ENCODE data around the gene HNMT. TPM values are rescaled to one million over a fixed set of nuclear protein-coding genes. Genes with fewer than 3 reads are reported as not detected.
A peak's percentile ranks its signal among the peaks of the same experiment; 100 is the strongest.

HNMT gene
- total RNA-seq, 1 experiment from 2014 or later = 3.1 TPM

- TF ChIP-seq STAT6 (CRISPR knock-in tag; conservative IDR thresholded peaks at IDR 0.05; ENCODE audit: low read depth) (no peak), ARID4B (CRISPR knock-in tag; IDR thresholded peaks at IDR 0.05; ENCODE audit: borderline replicate concordance) (no peak), ZNF425 (CRISPR knock-in tag; conservative IDR thresholded peaks at IDR 0.05) (no peak)
Measured at GRCh38 chr2:137942037-137942832, 22.0 kb upstream of the HNMT start (continued).

- ChIA-PET POLR2A (no interaction called here), CTCF (interaction anchor here (1.6 kb wide), 1 partner anchor 54 kb away, joined by 7 read pairs; no protein-coding TSS in a partner anchor)
- Mint-ChIP-seq H3K27ac (no peak overlapping the region), H3K9me3 (no peaks in the 10 kb centered on the region), H3K27me3 (ENCODE audit: low read depth) (peaks cover 23% of the 10 kb centered on the region), H3K36me3 (no peaks in the 10 kb centered on the region), H3K4me1 (peaks cover 7% of the 10 kb centered on the region), H3K4me3 (no peak overlapping the region)
- DNase-seq (ENCODE audit: low spot score) (no peak), ATAC-seq (no peak)
- TF ChIP-seq RORB (CRISPR knock-in tag; IDR thresholded peaks at IDR 0.05) = no peak
- 0 out of 2 replicates have a peak, but pooled peaks have one; percentile 53 for TF ChIP-seq GABPB1 (CRISPR knock-in tag; IDR thresholded peaks at IDR 0.05)
Measured at GRCh38 chr2:137942833-137943677, 21.2 kb upstream of the HNMT start.

GRCh38 chr2:137943678-137944347 lies 20.5 kb upstream of the HNMT start:
- no peak overlapping the region for H3K4me3 Mint-ChIP-seq
- TF ChIP-seq HMGXB4 (CRISPR knock-in tag; IDR thresholded peaks at IDR 0.05) (no peak), TP53 (CRISPR knock-in tag; IDR thresholded peaks at IDR 0.05) (no peak), FOXK1 (CRISPR knock-in tag; IDR thresholded peaks at IDR 0.05) (no peak), E2F4 (CRISPR knock-in tag; IDR thresholded peaks at IDR 0.05; ENCODE audit: borderline replicate concordance, low read depth) (no peak), E2F5 (CRISPR knock-in tag; IDR thresholded peaks at IDR 0.05) (no peak), ESRRA (CRISPR knock-in tag; IDR thresholded peaks at IDR 0.05; ENCODE audit: borderline replicate concordance) (no peak), JAZF1 (CRISPR knock-in tag; IDR thresholded peaks at IDR 0.05) (no peak), ZNF219 (CRISPR knock-in tag; IDR thresholded peaks at IDR 0.05; ENCODE audit: borderline replicate concordance) (no peak)

More at GRCh38 chr2:137943678-137944347, 20.5 kb upstream of the HNMT start:
- Mint-ChIP-seq H3K9me3 (no peaks in the 10 kb centered on the region), H3K36me3 (no peaks in the 10 kb centered on the region), H3K27ac (no peak overlapping the region), H3K4me1 (peaks cover 7% of the 10 kb centered on the region), H3K27me3 (ENCODE audit: low read depth) (peaks cover 23% of the 10 kb centered on the region)
- no peak for DNase-seq (ENCODE audit: low spot score)
- POLR2A ChIA-PET = no interaction called here
- CTCF ChIA-PET = interaction anchor here (1.6 kb wide), 1 partner anchor 55 kb away, joined by 7 read pairs; no protein-coding TSS in a partner anchor
- ATAC-seq = peak; percentile 70

All from WTC11 (cell line).